ENCODE data around the gene ZNF365. TPM values are rescaled to one million over a fixed set of nuclear protein-coding genes. Genes with fewer than 3 reads are reported as not detected.

Gene ZNF365
- total RNA-seq, 1 experiment from 2014 or later = 0.59 TPM

GRCh38 chr10:62450912-62451610 lies 76.9 kb downstream of the ZNF365 start:
- H3K4me1 Mint-ChIP-seq = 0 out of 2 replicates have a peak, but pooled peaks cover 5% of the 10 kb centered on the region
- H3K27me3 Mint-ChIP-seq (ENCODE audit: low read depth) = no peaks in the 10 kb centered on the region
- ATAC-seq (no peak), DNase-seq (ENCODE audit: low spot score) (no peak)
- no peaks in the 10 kb centered on the region for H3K36me3 Mint-ChIP-seq
- no peak overlapping the region for H3K4me3 Mint-ChIP-seq
- TF ChIP-seq NR2C2 (CRISPR knock-in tag; IDR thresholded peaks at IDR 0.05) (no peak), RORB (CRISPR knock-in tag; IDR thresholded peaks at IDR 0.05) (no peak), USF1 (CRISPR knock-in tag; IDR thresholded peaks at IDR 0.05) (no peak), E2F5 (CRISPR knock-in tag; IDR thresholded peaks at IDR 0.05) (no peak)
- no peak overlapping the region for H3K27ac Mint-ChIP-seq
- peaks cover 6% of the 10 kb centered on the region for H3K9me3 Mint-ChIP-seq
- POLR2A ChIA-PET = no interaction called here
- CTCF ChIA-PET = interaction anchor here (1.9 kb wide), 1 partner anchor 14 kb away, joined by 7 read pairs; no protein-coding TSS in a partner anchor

- Mint-ChIP-seq H3K9me3 (peaks cover 6% of the 10 kb centered on the region), H3K27ac (no peak overlapping the region), H3K4me3 (no peak overlapping the region), H3K4me1 (0 out of 2 replicates have a peak, but pooled peaks cover 5% of the 10 kb centered on the region), H3K27me3 (ENCODE audit: low read depth) (no peaks in the 10 kb centered on the region), H3K36me3 (no peaks in the 10 kb centered on the region)
- CTCF ChIA-PET = interaction anchor here (1.9 kb wide), 1 partner anchor 14 kb away, joined by 7 read pairs; no protein-coding TSS in a partner anchor
- TF ChIP-seq ZSCAN18 (CRISPR knock-in tag; IDR thresholded peaks at IDR 0.05) (no peak), ARID4B (CRISPR knock-in tag; IDR thresholded peaks at IDR 0.05; ENCODE audit: borderline replicate concordance) (no peak), NFATC4 (CRISPR knock-in tag; IDR thresholded peaks at IDR 0.05) (no peak), MAX (CRISPR knock-in tag; IDR thresholded peaks at IDR 0.05) (no peak)
- ATAC-seq = 0 out of 2 replicates have a peak, but pooled peaks have one; percentile 20
- no peak for DNase-seq (ENCODE audit: low spot score)
- POLR2A ChIA-PET = no interaction called here
These were observed 77.4 kb downstream of the ZNF365 start for GRCh38 chr10:62451611-62451975.

Other genes with a start within 250 kb of the ZNF365 start
- 16.7 to 20.5 TPM (median 16.8 TPM) in 3 replicates for gene RTKN2, start 105.5 kb upstream of the ZNF365 start, total RNA-seq (2021)

Measured in WTC11 (cell line).